Islet precursor cell (in vitro differentiated cells): Measurements from ENCODE around the gene CDH16.
"Not testable (repeated sequence)": the region's sequence is repeated elsewhere in the genome, so short reads cannot be mapped to it uniquely, and the experiment has no call there.

Experiments used
- DNase-seq: peaks from one replicate; pipeline ENCODE4 v3.0.0-alpha.2; 2018

The CDH16 gene

GRCh38 chr16:66871363-66871762 is 47.3 kb downstream of the CDH16 start:
- DNase-seq: not testable (repeated sequence)

DNA sequence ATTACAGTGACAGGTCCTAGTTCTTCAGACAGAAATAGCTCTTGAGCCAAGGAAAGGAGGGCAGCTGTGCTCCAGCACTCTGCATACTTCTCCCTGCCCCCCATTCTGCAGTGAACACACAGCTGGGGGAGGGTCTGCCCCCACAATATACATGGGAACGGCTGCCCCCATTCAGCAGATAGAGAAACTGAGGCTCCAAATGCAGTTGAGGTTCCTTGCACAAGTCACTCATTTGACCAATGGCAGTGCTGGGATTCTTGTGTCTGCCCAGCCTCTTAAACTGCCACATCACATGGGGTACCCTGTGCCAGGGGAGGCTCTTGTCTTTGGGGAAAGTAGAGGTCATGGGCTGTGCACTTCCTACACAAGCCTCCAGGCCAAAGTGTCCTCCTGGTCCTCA is 49.3 kb downstream of the CDH16 start:
- DNase-seq: no peak

DNA sequence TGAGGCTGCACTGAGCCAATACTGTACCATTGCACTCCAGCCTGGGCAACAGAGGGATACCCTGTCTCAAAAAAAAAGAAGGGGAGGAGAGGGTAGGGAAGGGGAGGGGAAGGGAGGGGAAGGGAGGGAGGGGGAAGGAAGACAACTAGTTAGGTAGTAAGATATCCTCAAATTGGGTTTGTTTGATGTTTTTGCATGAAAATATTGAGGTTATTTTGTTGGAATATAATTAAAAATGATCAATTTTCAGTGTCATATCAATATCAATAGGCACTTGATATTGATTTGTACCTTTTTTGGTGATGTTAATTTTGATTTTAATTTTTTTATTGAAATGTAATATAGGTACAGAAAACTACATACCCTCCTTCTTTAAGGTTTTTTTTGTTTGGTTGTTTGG is 55.0 kb downstream of the CDH16 start:
- no peak for DNase-seq

DNA sequence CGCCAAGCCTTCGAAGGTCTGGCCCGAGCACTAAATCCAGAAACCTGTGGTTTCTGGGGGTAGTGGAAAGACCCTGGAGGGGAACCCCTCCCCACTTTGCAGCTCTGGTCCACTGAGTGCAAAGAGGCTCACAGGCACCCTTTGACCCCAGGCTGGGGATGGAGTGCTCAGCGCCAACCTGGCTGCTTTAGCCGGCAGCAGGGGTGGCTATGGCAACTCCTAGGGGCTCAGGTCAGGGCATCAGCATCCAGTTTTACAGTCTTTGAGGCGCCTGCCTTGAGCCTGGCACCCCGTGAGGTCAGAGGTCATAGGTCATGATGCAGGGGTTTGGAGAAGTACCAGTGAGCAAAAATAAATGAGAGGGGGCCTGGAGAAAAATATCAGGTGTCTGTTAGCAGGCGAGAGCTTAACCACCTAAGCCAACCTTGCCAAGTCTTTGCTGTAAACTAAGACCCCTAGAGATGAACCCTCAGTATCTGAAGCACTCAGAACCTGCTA is 56.6 kb downstream of the CDH16 start:
- DNase-seq: peak; percentile 35

DNA sequence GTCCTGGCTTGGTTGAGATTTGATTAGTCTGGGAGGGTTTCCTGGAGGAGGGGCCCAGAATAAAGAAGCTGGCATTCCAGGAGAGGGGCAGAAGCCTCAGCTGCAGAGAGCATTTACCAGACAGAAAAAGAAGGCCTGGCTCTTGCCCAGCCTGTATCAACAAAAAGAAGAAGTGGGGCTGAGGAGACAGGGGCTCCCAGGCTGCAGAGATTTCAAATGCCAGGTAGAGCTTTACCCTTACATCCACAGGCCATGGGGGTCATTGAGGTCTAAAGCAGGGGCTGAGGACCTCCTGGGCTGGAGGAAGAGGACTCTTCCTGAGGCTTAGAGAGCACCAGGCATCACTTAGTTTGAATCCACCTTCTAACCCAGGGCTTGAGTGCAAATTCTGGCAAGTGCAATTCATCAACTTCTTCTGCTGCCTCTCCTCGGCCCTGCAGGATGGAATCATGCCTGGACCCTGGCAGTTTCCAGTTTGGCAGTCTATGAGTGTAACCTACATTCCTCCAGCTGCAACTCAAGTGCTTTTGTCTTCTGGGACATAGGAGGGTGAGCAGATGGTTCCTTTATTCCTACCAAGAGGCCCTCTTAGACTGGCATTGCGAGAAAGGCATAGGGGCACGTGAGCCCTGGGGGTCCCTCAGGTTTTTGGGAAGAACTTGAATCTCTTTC is 59.2 kb downstream of the CDH16 start:
- no peak for DNase-seq

- DNase-seq: no peak
Measured at GRCh38 chr16:66858740-66859396, 59.8 kb downstream of the CDH16 start.
